SW 1271 (cell line): ENCODE results near the gene MS4A4A.

Source experiments
- DNase-seq, 2 experiments: peaks; one replicate each; lab custom pipeline; 2025; lab: John Stamatoyannopoulos, UW

MS4A4A gene

GRCh38 chr11:60348116-60348515 is 67.7 kb downstream of the MS4A4A start:
- no peak for DNase-seq

- DNase-seq: no peak
Observed at GRCh38 chr11:60349990-60350389, 69.5 kb downstream of the MS4A4A start.

- no peak for DNase-seq
Observed at GRCh38 chr11:60357771-60358170, 77.3 kb downstream of the MS4A4A start.
